Measurements from ENCODE around the gene AOAH. TPM values are rescaled to one million over a fixed set of nuclear protein-coding genes. Genes with fewer than 3 reads are reported as not detected.

AOAH gene
- total RNA-seq, 1 donor from 2014 or later, result 5.5 TPM

GRCh38 chr7:36513393-36513792 lies 210.9 kb downstream of the AOAH start:
- no peaks in the 10 kb centered on the region for H3K9me3 Mint-ChIP-seq
- Histone ChIP-seq H4K20me1 (ENCODE audit: low read depth) (no peaks in the 10 kb centered on the region), H3K9me3 (ENCODE audit: low read depth) (no peaks in the 10 kb centered on the region), H3K27ac (no peak overlapping the region), H3K4me2 (no peak overlapping the region), H3K9ac (no peak overlapping the region), H3F3A (ENCODE audit: low read depth) (peaks cover 6% of the 10 kb centered on the region), H3K4me1 (peaks cover 6% of the 10 kb centered on the region), H3K36me3 (no peaks in the 10 kb centered on the region), H3K27me3 (no peaks in the 10 kb centered on the region), H3K4me3 (no peak overlapping the region), H3K79me2 (ENCODE audit: low read depth) (no peaks in the 10 kb centered on the region), H2AFZ (replicated peaks) (no peak overlapping the region)
- H3K27me3 Mint-ChIP-seq (ENCODE audit: insufficient read depth, low read depth), result peaks cover 20% of the 10 kb centered on the region
- peaks cover 14% of the 10 kb centered on the region for H3K4me1 Mint-ChIP-seq
- H3K36me3 Mint-ChIP-seq, result no peaks in the 10 kb centered on the region
- H3K4me3 Mint-ChIP-seq, result no peak overlapping the region
- TF ChIP-seq EZH2 (IDR thresholded peaks at IDR 0.05) (no peak), CTCF (IDR thresholded peaks at IDR 0.05) (no peak), EZH2phosphoT487 (IDR thresholded peaks at IDR 0.05) (no peak)
- no peak overlapping the region for H3K27ac Mint-ChIP-seq
- DNase-seq (ENCODE audit: low spot score), result no peak

GRCh38 chr7:36512616-36513015 lies 211.7 kb downstream of the AOAH start:
- Mint-ChIP-seq H3K27ac (no peak overlapping the region), H3K4me1 (peaks cover 20% of the 10 kb centered on the region), H3K4me3 (no peak overlapping the region), H3K36me3 (no peaks in the 10 kb centered on the region), H3K9me3 (no peaks in the 10 kb centered on the region), H3K27me3 (ENCODE audit: insufficient read depth, low read depth) (peaks cover 20% of the 10 kb centered on the region)
- H4K20me1 ChIP-seq (ENCODE audit: low read depth), result no peaks in the 10 kb centered on the region
- no peak for DNase-seq (ENCODE audit: low spot score)
- H3K79me2 ChIP-seq (ENCODE audit: low read depth), result no peaks in the 10 kb centered on the region
- no peak overlapping the region for H3K9ac ChIP-seq
- H3K36me3 ChIP-seq, result no peaks in the 10 kb centered on the region
- peaks cover 12% of the 10 kb centered on the region for H3F3A ChIP-seq (ENCODE audit: low read depth)
- H3K27me3 ChIP-seq, result no peaks in the 10 kb centered on the region
- TF ChIP-seq EZH2 (IDR thresholded peaks at IDR 0.05), result no peak
- TF ChIP-seq CTCF (IDR thresholded peaks at IDR 0.05), result no peak
- TF ChIP-seq EZH2phosphoT487 (IDR thresholded peaks at IDR 0.05), result no peak
- H3K4me1 ChIP-seq, result peaks cover 12% of the 10 kb centered on the region
- H3K27ac ChIP-seq, result no peak overlapping the region
- no peak overlapping the region for H3K4me3 ChIP-seq
- H3K9me3 ChIP-seq (ENCODE audit: low read depth), result no peaks in the 10 kb centered on the region
- H2AFZ ChIP-seq (replicated peaks), result no peak overlapping the region
- H3K4me2 ChIP-seq, result no peak overlapping the region

GRCh38 chr7:36509962-36510361 lies 214.3 kb downstream of the AOAH start:
- H3K79me2 ChIP-seq (ENCODE audit: low read depth), result no peaks in the 10 kb centered on the region
- DNase-seq (ENCODE audit: low spot score), result no peak
- Mint-ChIP-seq H3K27ac (no peak overlapping the region), H3K27me3 (ENCODE audit: insufficient read depth, low read depth) (peaks cover 11% of the 10 kb centered on the region), H3K36me3 (no peaks in the 10 kb centered on the region), H3K4me3 (no peak overlapping the region), H3K9me3 (no peaks in the 10 kb centered on the region), H3K4me1 (peaks cover 6% of the 10 kb centered on the region)
- no peaks in the 10 kb centered on the region for H3K27me3 ChIP-seq
- no peaks in the 10 kb centered on the region for H3K36me3 ChIP-seq
- no peak overlapping the region for H2AFZ ChIP-seq (replicated peaks)
- no peaks in the 10 kb centered on the region for H4K20me1 ChIP-seq (ENCODE audit: low read depth)
- H3K9me3 ChIP-seq (ENCODE audit: low read depth), result no peaks in the 10 kb centered on the region
- TF ChIP-seq EZH2 (IDR thresholded peaks at IDR 0.05), result no peak
- TF ChIP-seq CTCF (IDR thresholded peaks at IDR 0.05), result no peak
- no peak for TF ChIP-seq EZH2phosphoT487 (IDR thresholded peaks at IDR 0.05)
- H3K9ac ChIP-seq, result no peak overlapping the region
- peaks cover 16% of the 10 kb centered on the region for H3F3A ChIP-seq (ENCODE audit: low read depth)
- H3K4me3 ChIP-seq, result no peak overlapping the region
- H3K27ac ChIP-seq, result no peak overlapping the region
- peaks cover 13% of the 10 kb centered on the region for H3K4me1 ChIP-seq
- no peak overlapping the region for H3K4me2 ChIP-seq

All from neural progenitor cell (in vitro differentiated cells).